Uterus (tissue), 2 donors: ENCODE data around the gene TMEM266.

ENCODE experiments used
- POLR2A ChIP-seq, 2 donors: fragments of 450-650 bp; IDR thresholded peaks; one replicate each; pipeline ENCODE4 v1.6.1; 2016; ENCODE audit warnings: antibody characterized with exemption in 2 of 2, mild to moderate bottlenecking in 1 of 2, moderate library complexity in 1 of 2
- TF ChIP-seq, protein P1 (sequence below), 4 experiments: fragments of 200-600 bp in 2 of 4; fragments of 450-650 bp in 2 of 4; sonication (generic) in 2 of 4; IDR thresholded peaks; one replicate each; pipeline ENCODE4 v1.5.1; 2016 to 2019; ENCODE audit warnings: antibody characterized with exemption in 4 of 4, mild to moderate bottlenecking in 2 of 4, moderate library complexity in 1 of 4

DNA sequence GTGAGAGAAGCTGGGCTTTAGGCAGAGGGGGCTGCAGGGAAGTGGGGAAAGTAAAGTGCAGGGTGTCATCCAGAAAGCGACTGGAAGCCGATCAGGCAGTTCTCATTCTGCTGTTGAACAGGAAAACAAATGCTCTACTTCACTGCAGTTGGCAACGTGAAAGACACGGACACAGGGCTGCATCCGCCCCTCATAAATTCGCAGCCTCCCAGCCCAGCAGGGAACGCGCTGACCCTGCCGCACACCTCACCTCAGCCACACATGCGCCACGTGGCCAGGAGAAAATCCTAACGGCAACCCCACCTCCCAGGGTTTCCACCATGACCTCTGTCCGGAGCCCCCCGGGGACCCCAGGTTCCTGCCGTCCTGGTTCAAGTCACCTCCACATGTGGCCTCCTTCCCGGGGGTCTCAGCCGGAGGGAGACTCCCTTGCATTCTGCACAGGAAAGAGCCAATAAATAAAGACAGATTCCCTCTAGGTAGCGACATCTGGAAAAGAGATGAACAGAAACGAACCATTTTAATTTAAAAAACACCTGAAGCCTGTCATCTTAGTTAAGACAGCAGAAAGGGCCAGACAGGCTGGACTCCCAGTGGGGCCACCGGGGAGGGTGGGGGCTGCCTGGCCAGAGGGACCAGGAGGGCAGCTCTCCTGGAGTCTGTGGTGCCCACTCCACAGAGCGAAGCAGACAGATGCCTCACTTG, 118.7 kb downstream of the TMEM266 start:
- TF ChIP-seq, protein P1, sequence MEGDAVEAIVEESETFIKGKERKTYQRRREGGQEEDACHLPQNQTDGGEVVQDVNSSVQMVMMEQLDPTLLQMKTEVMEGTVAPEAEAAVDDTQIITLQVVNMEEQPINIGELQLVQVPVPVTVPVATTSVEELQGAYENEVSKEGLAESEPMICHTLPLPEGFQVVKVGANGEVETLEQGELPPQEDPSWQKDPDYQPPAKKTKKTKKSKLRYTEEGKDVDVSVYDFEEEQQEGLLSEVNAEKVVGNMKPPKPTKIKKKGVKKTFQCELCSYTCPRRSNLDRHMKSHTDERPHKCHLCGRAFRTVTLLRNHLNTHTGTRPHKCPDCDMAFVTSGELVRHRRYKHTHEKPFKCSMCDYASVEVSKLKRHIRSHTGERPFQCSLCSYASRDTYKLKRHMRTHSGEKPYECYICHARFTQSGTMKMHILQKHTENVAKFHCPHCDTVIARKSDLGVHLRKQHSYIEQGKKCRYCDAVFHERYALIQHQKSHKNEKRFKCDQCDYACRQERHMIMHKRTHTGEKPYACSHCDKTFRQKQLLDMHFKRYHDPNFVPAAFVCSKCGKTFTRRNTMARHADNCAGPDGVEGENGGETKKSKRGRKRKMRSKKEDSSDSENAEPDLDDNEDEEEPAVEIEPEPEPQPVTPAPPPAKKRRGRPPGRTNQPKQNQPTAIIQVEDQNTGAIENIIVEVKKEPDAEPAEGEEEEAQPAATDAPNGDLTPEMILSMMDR (IDR thresholded peaks at IDR 0.05): no peak
- TF ChIP-seq POLR2A (IDR thresholded peaks at IDR 0.05): no peak
